ENCODE results near the gene DDX1. TPM values are rescaled to one million over a fixed set of nuclear protein-coding genes. Genes with fewer than 3 reads are reported as not detected.

The DDX1 gene
- total and polyA plus RNA-seq, 9 of the 15 experiments (the other 6 are each of a cell fraction or from before 2014, with no cell fraction given), result 116 to 277 (median 232) TPM

DNA sequence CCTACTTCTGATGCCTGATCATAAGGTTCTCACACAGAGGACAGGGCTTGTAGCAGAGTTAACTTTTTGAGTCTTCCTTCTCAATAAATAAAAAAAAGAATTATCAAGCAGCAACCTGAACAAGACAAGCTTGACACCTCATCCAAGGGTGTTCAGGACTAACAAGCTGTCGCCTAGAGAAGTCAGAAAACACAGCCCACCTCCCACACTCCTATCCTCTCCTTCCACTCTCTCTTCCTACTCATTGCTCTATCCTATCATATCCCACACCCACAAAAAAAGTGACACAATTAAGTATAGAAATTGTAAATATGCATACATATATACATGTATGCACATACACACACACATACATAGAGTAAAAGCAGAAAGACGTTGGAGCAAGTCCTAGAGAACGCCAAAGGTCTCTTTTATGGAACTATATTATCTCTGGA, 35.9 kb upstream of the DDX1 start (continued):
- TF ChIP-seq PHB2 (IDR thresholded peaks at IDR 0.05; ENCODE audit: low read depth) (peak; percentile 34; the same call in 1 of the 2 replicates), ZNF133 (CRISPR knock-in tag; IDR thresholded peaks at IDR 0.05) (no peak), SMARCA5 (IDR thresholded peaks at IDR 0.05) (0 out of 2 replicates have a peak, but pooled peaks have one; percentile 50), MTA3 (IDR thresholded peaks at IDR 0.05; ENCODE audit: borderline replicate concordance) (0 out of 2 replicates have a peak, but pooled peaks have one; percentile 39), ZNF408 (CRISPR knock-in tag; IDR thresholded peaks at IDR 0.05; ENCODE audit: low read depth) (no peak), CSDE1 (IDR thresholded peaks at IDR 0.05) (0 out of 4 replicates have a peak, but pooled peaks of 1 of the 2 experiments have one; percentile 8), STAG1 (CRISPR knock-in tag; IDR thresholded peaks at IDR 0.05; ENCODE audit: borderline replicate concordance) (no peak), ARHGAP35 (IDR thresholded peaks at IDR 0.05; ENCODE audit: partially characterized antibody) (no peak), ZNF354B (CRISPR knock-in tag; IDR thresholded peaks at IDR 0.05) (no peak), ZFX (CRISPR knock-in tag; IDR thresholded peaks at IDR 0.05) (no peak), STAT5A (IDR thresholded peaks at IDR 0.05; ENCODE audit: borderline replicate concordance, low read length) (no peak), HNRNPK (IDR thresholded peaks at IDR 0.05; ENCODE audit: low read depth, low read length, poor library complexity, severe bottlenecking) (no peak), HMG20A (CRISPR knock-in tag; conservative IDR thresholded peaks at IDR 0.05) (no peak), HNRNPH1 (optimal IDR thresholded peaks at IDR 0.05; ENCODE audit: low read depth, low read length) (no peak), XRCC3 (IDR thresholded peaks at IDR 0.05) (no peak), EHMT2 (IDR thresholded peaks at IDR 0.05) (peak; percentile 63; the same call in 1 of the 2 replicates), ZNF239 (CRISPR knock-in tag; IDR thresholded peaks at IDR 0.05) (no peak), ZNF384 (IDR thresholded peaks at IDR 0.05; ENCODE audit: low read depth, low read length) (no peak), COPS2 (conservative IDR thresholded peaks at IDR 0.05) (no peak), SIRT6 (IDR thresholded peaks at IDR 0.05; ENCODE audit: low read depth, low read length) (no peak), ETV1 (tag; conservative IDR thresholded peaks at IDR 0.05; ENCODE audit: low read depth) (no peak), ZSCAN29 (IDR thresholded peaks at IDR 0.05) (no peak)
- TF ChIP-seq, protein P1, sequence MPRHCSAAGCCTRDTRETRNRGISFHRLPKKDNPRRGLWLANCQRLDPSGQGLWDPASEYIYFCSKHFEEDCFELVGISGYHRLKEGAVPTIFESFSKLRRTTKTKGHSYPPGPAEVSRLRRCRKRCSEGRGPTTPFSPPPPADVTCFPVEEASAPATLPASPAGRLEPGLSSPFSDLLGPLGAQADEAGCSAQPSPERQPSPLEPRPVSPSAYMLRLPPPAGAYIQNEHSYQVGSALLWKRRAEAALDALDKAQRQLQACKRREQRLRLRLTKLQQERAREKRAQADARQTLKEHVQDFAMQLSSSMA (CRISPR knock-in tag; IDR thresholded peaks at IDR 0.05), result no peak
- TF ChIP-seq, protein P2, sequence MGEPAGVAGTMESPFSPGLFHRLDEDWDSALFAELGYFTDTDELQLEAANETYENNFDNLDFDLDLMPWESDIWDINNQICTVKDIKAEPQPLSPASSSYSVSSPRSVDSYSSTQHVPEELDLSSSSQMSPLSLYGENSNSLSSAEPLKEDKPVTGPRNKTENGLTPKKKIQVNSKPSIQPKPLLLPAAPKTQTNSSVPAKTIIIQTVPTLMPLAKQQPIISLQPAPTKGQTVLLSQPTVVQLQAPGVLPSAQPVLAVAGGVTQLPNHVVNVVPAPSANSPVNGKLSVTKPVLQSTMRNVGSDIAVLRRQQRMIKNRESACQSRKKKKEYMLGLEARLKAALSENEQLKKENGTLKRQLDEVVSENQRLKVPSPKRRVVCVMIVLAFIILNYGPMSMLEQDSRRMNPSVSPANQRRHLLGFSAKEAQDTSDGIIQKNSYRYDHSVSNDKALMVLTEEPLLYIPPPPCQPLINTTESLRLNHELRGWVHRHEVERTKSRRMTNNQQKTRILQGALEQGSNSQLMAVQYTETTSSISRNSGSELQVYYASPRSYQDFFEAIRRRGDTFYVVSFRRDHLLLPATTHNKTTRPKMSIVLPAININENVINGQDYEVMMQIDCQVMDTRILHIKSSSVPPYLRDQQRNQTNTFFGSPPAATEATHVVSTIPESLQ (CRISPR knock-in tag; IDR thresholded peaks at IDR 0.05), result no peak
- TF ChIP-seq, protein P3, sequence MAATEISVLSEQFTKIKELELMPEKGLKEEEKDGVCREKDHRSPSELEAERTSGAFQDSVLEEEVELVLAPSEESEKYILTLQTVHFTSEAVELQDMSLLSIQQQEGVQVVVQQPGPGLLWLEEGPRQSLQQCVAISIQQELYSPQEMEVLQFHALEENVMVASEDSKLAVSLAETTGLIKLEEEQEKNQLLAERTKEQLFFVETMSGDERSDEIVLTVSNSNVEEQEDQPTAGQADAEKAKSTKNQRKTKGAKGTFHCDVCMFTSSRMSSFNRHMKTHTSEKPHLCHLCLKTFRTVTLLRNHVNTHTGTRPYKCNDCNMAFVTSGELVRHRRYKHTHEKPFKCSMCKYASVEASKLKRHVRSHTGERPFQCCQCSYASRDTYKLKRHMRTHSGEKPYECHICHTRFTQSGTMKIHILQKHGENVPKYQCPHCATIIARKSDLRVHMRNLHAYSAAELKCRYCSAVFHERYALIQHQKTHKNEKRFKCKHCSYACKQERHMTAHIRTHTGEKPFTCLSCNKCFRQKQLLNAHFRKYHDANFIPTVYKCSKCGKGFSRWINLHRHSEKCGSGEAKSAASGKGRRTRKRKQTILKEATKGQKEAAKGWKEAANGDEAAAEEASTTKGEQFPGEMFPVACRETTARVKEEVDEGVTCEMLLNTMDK (IDR thresholded peaks at IDR 0.05; ENCODE audit: borderline replicate concordance, insufficient read depth, low read depth, low read length, poor library complexity, severe bottlenecking), result no peak
- TF ChIP-seq, protein P4, sequence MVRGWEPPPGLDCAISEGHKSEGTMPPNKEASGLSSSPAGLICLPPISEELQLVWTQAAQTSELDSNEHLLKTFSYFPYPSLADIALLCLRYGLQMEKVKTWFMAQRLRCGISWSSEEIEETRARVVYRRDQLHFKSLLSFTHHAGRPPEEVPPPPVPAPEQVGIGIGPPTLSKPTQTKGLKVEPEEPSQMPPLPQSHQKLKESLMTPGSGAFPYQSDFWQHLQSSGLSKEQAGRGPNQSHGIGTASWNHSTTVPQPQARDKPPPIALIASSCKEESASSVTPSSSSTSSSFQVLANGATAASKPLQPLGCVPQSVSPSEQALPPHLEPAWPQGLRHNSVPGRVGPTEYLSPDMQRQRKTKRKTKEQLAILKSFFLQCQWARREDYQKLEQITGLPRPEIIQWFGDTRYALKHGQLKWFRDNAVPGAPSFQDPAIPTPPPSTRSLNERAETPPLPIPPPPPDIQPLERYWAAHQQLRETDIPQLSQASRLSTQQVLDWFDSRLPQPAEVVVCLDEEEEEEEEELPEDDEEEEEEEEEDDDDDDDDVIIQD (CRISPR knock-in tag; IDR thresholded peaks at IDR 0.05), result no peak

Measured in K562 (cell line).